Caki2 (cell line): ENCODE results near the gene GLIPR1. TPM values are rescaled to one million over a fixed set of nuclear protein-coding genes. Genes with fewer than 3 reads are reported as not detected.

Experiments used
- DNase-seq: peaks from one replicate; pipeline ENCODE4 v3.0.0-alpha.2; 2015; ENCODE audit warnings: low read depth
- in situ Hi-C: cut with HindIII; loops from 2 replicates; pipeline ENCODE4 v1.10.0; 2016; ENCODE audit warnings: low sequenced_read_pairs, low pct_unique_long_range_greater_than_20kb, mixed read lengths
- total RNA-seq: library from RNA; depleted of rRNA; stranded (reverse); fragments of >200 nt; shearing (Covaris generic); gene quantifications from 2 replicates; pipeline ENCODE4 v1.2.3, GENCODE V29; 2014; ENCODE audit warnings: low replicate concordance; rRNA removed

GLIPR1 gene
- total RNA-seq, 1 experiment from 2014 or later: 25.5 TPM

DNA sequence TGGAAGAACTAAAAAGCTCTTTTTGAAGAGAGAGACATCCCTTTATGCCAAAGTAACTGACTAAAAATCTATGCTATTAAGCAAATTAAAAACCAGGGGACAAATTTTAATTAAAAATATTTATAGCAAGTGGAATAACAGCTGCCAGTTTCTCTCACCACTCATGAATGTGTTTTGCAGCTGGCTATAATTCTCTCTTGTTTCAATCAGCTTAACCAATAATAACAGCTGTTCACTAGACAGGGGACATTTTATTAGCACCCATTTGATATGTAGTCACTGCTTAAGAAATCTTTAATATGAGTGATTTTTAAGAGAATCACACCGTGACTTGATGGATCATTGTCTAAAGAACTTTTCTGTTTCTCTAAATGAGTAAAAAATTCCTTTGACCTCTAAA is 65.1 kb downstream of the GLIPR1 start:
- DNase-seq: no peak
- in situ Hi-C loops: loop anchor here (25.0 kb wide), 1 partner anchor 492 kb away; the partner anchor contains the start of gene PHLDA1

DNA sequence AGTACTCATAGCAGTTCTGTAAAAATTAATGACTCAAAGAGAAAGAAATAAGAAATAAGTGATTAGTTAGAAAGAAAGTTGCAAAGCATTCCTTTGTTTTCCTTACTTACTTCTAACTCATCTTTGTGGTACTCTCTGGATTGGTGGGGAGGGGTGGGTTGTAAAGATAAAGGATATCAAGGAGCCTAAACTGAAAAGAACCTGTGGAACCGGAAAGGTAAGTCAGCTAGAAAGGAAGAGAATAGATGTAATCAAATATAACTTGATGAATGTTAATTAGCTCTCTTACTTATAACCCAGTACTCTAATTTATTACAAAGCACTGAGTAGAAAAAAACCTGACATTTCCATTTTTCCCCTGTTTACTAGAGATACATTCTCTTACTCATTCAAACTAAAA is 68.3 kb downstream of the GLIPR1 start:
- in situ Hi-C loops: loop anchor here (25.0 kb wide), 1 partner anchor 488 kb away; the partner anchor contains the start of gene PHLDA1
- DNase-seq: no peak

GRCh38 chr12:75549989-75550388 is 69.4 kb downstream of the GLIPR1 start:
- DNase-seq: no peak
- in situ Hi-C loops: loop anchor here (25.0 kb wide), 1 partner anchor 487 kb away; the partner anchor contains the start of gene PHLDA1

DNA sequence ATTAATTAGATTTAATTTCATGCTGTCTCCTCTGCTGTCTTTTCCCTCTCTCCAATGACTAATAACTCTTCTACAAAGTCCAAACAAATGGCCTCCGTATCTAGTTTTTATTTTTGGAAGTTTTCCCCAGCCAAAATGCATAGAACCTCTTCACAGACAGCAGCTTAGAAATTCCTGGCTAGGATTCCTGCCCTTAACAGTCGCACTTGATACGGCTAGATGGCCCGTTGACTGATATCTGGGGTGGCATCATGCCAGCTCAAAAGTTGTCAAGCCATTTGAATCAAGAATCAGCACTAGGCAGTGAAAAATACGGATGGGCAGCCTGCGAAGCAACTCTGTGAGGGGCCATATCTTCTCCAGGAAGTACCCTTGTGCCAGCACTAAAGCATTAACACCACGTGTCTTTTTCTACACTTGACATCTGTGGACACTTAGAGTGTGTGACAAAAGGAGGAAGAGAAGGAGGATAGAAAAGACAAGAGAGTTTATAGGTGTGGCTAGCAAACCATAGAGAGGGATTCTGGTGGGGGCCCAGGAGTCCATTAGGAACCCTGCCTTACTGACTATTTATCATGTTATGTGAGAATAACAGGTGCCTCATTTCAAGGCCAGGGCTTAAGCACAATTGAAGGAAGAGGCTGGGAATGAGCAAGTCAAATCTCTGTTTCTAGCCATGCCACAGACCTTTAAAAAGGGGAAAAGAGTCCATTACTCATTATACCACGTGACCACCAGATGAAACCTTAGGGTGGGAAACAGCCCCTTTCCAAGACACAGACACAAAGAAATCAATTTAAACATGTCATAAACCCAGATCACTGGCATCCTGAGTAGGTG is 70.1 kb downstream of the GLIPR1 start:
- in situ Hi-C loops: no loop called here
- no peak for DNase-seq

DNA sequence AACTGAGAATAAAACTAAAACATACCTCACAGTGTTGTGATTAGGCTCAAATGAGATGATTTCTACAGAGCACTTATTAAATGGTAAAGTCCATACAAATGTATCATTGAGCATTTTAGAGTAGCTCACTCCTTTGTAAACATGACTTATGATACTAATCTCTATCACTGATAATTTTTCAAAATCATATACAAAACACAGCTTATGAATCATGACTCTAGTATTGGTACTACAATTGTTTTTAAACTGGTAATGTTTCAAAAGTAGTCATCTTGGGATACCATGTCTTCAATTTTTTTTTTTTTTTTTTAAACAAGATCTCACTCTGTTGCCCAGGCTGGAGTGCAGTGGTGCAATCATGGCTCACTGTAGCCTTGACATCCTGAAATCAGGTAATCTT is 70.9 kb downstream of the GLIPR1 start:
- DNase-seq: no peak
- in situ Hi-C loops: no loop called here

DNA sequence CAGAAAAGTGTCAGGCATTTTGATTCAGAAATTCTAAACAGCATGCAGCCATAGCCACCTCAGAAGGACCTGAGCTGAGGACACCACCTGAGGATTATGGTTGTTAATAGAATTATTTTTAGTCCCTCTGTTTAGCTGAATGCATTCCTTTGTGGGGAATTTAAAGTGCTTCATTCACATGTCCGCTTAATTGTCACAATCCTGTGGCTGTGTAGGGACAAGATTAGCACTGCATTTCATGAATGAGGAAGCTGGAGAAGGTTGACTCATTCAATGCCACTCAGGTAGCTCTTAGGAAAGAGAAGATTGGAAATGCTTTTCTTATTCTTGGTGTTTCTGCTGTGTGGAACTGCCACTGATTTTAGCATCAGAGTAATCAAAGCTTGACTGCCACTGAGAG is 72.8 kb downstream of the GLIPR1 start:
- in situ Hi-C loops: no loop called here
- no peak for DNase-seq

Other genes with a start within 250 kb of the GLIPR1 start
- gene CAPS2, start 150.4 kb upstream of the GLIPR1 start, total RNA-seq: 2.8 and 5.8 TPM in 2 replicates
- gene GLIPR1L1, start 146.1 kb upstream of the GLIPR1 start, total RNA-seq: not detected in 2 replicates
- not detected in 2 replicates for gene GLIPR1L2, start 89.7 kb upstream of the GLIPR1 start, total RNA-seq
- 53.4 and 67.5 TPM in 2 replicates for gene KRR1, start 30.9 kb downstream of the GLIPR1 start, total RNA-seq